Trophoblast cell (in vitro differentiated cells and primary cell): ENCODE data around the gene DCC.

Source experiments
- DNase-seq, 2 donors: peaks; one replicate each; pipeline ENCODE4 v3.0.0-alpha.2; 2016
- H2AFZ ChIP-seq: 2 replicates; pipeline ENCODE4 v1.6.1; 2013; ENCODE audit warnings: low read length, moderate library complexity, mild to moderate bottlenecking; ENCODE audit not compliant: insufficient read depth, poor library complexity
- H2AK5ac ChIP-seq: 2 replicates; pipeline ENCODE4 v1.6.1; 2013; ENCODE audit warnings: mild to moderate bottlenecking, low read length
- H2BK120ac ChIP-seq: 2 replicates; pipeline ENCODE4 v1.6.1; 2013; ENCODE audit warnings: low read length, mild to moderate bottlenecking, moderate library complexity; ENCODE audit not compliant: insufficient read depth, poor library complexity
- H2BK12ac ChIP-seq: 2 replicates; pipeline ENCODE4 v1.6.1; 2013; ENCODE audit warnings: mild to moderate bottlenecking, low read length, moderate library complexity
- H2BK5ac ChIP-seq: 2 replicates; pipeline ENCODE4 v1.6.1; 2013; ENCODE audit warnings: low read length, low read depth, moderate library complexity, mild to moderate bottlenecking; ENCODE audit not compliant: poor library complexity
- H3K14ac ChIP-seq: 2 replicates; pipeline ENCODE4 v1.6.1; 2013; ENCODE audit warnings: mild to moderate bottlenecking, low read length
- H3K18ac ChIP-seq: 2 replicates; pipeline ENCODE4 v1.6.1; 2013; ENCODE audit warnings: mild to moderate bottlenecking, low read length
- H3K23ac ChIP-seq: 2 replicates; pipeline ENCODE4 v1.6.1; 2013; ENCODE audit warnings: low read length
- H3K27ac ChIP-seq: 2 replicates; pipeline ENCODE4 v1.5.1; 2013; ENCODE audit warnings: low read depth, mild to moderate bottlenecking, inconsistent platforms, low read length, moderate library complexity
- H3K27me3 ChIP-seq: 2 replicates; pipeline ENCODE4 v1.6.1; 2013; ENCODE audit warnings: inconsistent platforms, mild to moderate bottlenecking, low read length, moderate library complexity; ENCODE audit not compliant: insufficient read depth
- H3K36me3 ChIP-seq, 2 experiments: 1 replicate in 1 of 2; 2 replicates in 1 of 2; pipeline ENCODE4 v1.6.1; 2013; ENCODE audit warnings: low read length in 2 of 2, mild to moderate bottlenecking in 2 of 2, moderate library complexity in 1 of 2; ENCODE audit not compliant: insufficient read depth in 2 of 2, control insufficient read depth in 1 of 2
- H3K4ac ChIP-seq: 2 replicates; pipeline ENCODE4 v1.6.1; 2013; ENCODE audit warnings: low read depth, mild to moderate bottlenecking, low read length, moderate library complexity
- H3K4me1 ChIP-seq, 2 experiments: 1 replicate in 1 of 2; 2 replicates in 1 of 2; pipeline ENCODE4 v1.6.1; 2013; ENCODE audit warnings: low read length in 2 of 2, mild to moderate bottlenecking in 2 of 2, moderate library complexity in 1 of 2; ENCODE audit not compliant: insufficient read depth in 2 of 2, control insufficient read depth in 1 of 2
- H3K4me2 ChIP-seq: 2 replicates; pipeline ENCODE4 v1.6.1; 2013; ENCODE audit warnings: inconsistent platforms, mild to moderate bottlenecking, low read length, moderate library complexity
- H3K4me3 ChIP-seq: 2 replicates; pipeline ENCODE4 v1.5.1; 2013; ENCODE audit warnings: mild to moderate bottlenecking, low read depth, low read length, inconsistent platforms
- H3K79me1 ChIP-seq: one replicate; pipeline ENCODE4 v1.6.1; 2013; ENCODE audit warnings: low read length
- H3K79me2 ChIP-seq: 2 replicates; pipeline ENCODE4 v1.6.1; 2013; ENCODE audit warnings: low read length, mild to moderate bottlenecking; ENCODE audit not compliant: control insufficient read depth, insufficient read depth, poor library complexity
- H3K9ac ChIP-seq: 2 replicates; pipeline ENCODE4 v1.6.1; 2013; ENCODE audit warnings: mild to moderate bottlenecking, low read length
- H3K9me3 ChIP-seq: 2 replicates; pipeline ENCODE4 v1.6.1; 2013; ENCODE audit warnings: low read depth, mild to moderate bottlenecking, control low read depth, inconsistent platforms, low read length; ENCODE audit not compliant: insufficient read depth
- H4K12ac ChIP-seq: 2 replicates; pipeline ENCODE4 v1.6.1; 2013; ENCODE audit warnings: low read depth, mild to moderate bottlenecking, low read length, moderate library complexity
- H4K8ac ChIP-seq: 2 replicates; pipeline ENCODE4 v1.6.1; 2013; ENCODE audit warnings: low read depth, mild to moderate bottlenecking, low read length, moderate library complexity
- H4K91ac ChIP-seq: one replicate; pipeline ENCODE4 v1.6.1; 2013; ENCODE audit warnings: low read depth, mild to moderate bottlenecking, low read length, moderate library complexity
- WGBS: extraction: QIAGEN DNeasy Blood & Tissue Kit; methylation state at CpG from one replicate; pipeline ENCODE4 v1.1.7; 2013; ENCODE audit warnings: missing lambda C conversion rate; ENCODE audit not compliant: insufficient read length, insufficient coverage; ENCODE audit errors: extremely low coverage; 5-methylcytosine and 5-hydroxymethylcytosine counted together

Gene DCC

DNA sequence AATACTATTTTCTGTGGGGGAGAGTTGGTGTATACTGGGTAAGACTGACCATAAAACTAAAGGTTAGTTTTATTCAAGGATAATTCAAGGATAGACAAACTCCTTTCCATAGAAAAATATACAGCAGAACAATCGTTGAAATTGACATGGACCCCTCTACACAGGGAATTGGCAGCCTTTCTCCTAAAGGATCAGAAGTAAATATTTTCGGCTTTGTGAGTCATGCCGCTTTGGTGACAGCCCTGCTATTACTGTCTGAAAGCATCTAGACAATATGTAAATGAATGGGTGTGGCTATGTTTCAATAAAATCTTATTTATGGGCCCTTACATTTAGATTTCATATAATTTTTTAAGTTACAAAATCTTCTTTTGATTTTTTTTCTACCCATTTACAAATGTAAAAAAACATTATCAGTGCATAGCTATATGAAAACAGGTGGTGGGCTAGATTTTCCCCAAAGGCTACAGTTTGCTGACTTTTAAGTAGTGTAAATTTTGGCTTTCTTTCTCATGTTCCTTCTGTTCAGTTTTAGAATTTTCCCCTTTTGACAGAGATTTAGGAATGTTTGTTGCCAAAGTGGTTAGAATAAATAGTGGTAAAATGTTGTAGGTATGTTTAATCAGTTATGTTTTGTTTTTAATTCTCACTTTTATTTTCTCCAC is 270.6 kb downstream of the DCC start:
- no CpG with 5 or more reads among the region's 3 CpGs for WGBS

DNA sequence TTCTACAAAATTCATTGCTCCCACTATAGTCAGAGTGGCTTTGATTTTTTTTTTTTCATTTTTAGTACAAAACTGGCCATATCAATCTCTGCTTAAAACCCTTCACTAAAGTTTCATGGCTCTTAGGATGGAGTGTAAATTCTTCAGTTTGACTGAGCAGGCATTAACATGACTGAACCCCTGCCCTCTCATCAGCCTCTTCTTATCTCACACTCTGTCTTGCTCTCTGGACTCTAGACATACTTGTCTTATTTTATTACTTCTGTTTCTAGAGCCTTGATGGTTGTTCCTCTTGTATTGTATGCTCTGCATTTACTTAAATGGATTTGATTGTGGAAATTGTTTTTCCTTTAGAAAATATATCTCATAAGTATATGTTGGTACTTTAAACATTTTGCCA is 272.4 kb downstream of the DCC start:
- Histone ChIP-seq H3K27me3 (no peaks in the 10 kb centered on the region), H2BK5ac (no peak overlapping the region), H3K4me2 (no peak overlapping the region), H2BK120ac (no peak overlapping the region), H4K8ac (no peak overlapping the region), H3K79me1 (no peaks in the 10 kb centered on the region), H3K14ac (no peak overlapping the region), H3K27ac (no peak overlapping the region), H2AK5ac (no peak overlapping the region), H2BK12ac (no peak overlapping the region), H3K4me3 (no peak overlapping the region), H4K91ac (no peak overlapping the region), H3K4me1 (no peaks in the 10 kb centered on the region), H3K9me3 (no peaks in the 10 kb centered on the region), H3K9ac (no peak overlapping the region), H2AFZ (no peak overlapping the region), H3K18ac (no peak overlapping the region), H4K12ac (no peak overlapping the region), H3K79me2 (no peaks in the 10 kb centered on the region), H3K4ac (no peak overlapping the region), H3K36me3 (no peaks in the 10 kb centered on the region), H3K23ac (no peak overlapping the region)
- DNase-seq, result no peak

More for the DNA sequence above, 270.6 kb downstream of the DCC start:
- Histone ChIP-seq H3K4me2 (no peak overlapping the region), H3K79me2 (no peaks in the 10 kb centered on the region), H3K79me1 (no peaks in the 10 kb centered on the region), H2AFZ (no peak overlapping the region), H3K18ac (no peak overlapping the region), H3K14ac (no peak overlapping the region), H4K8ac (no peak overlapping the region), H2AK5ac (no peak overlapping the region), H3K27ac (no peak overlapping the region), H3K4ac (no peak overlapping the region), H3K9me3 (no peaks in the 10 kb centered on the region), H3K27me3 (no peaks in the 10 kb centered on the region), H3K23ac (no peak overlapping the region), H3K4me3 (no peak overlapping the region), H2BK5ac (no peak overlapping the region), H4K91ac (no peak overlapping the region), H2BK120ac (no peak overlapping the region), H3K4me1 (no peaks in the 10 kb centered on the region), H3K36me3 (no peaks in the 10 kb centered on the region), H3K9ac (no peak overlapping the region), H4K12ac (no peak overlapping the region), H2BK12ac (no peak overlapping the region)
- DNase-seq, result no peak

DNA sequence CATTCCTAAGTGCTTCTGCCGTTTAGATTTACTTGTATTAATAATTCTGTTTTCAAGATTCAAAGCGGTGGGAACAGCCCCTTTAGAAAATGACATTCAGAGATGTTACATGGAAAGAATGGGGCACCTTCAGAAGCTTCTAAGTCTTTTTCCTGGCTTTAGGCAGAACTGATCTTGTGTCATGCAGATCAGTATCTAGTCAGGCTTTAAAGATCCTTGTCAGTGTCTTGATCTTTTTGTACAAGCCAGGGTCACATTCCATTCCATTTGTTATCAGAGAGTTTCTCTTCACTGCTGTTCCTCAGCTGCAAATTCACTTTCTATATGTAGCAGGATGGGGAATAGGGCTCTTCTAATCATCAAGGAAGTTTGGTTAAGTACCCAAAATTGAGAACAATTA is 275.3 kb downstream of the DCC start:
- Histone ChIP-seq H3K9ac (no peak overlapping the region), H4K12ac (no peak overlapping the region), H2AK5ac (no peak overlapping the region), H3K4me1 (no peaks in the 10 kb centered on the region), H3K27ac (peak overlapping the region; percentile 42), H3K18ac (no peak overlapping the region), H3K36me3 (no peaks in the 10 kb centered on the region), H3K79me2 (no peaks in the 10 kb centered on the region), H2AFZ (no peak overlapping the region), H2BK120ac (no peak overlapping the region), H3K4me3 (no peak overlapping the region), H3K27me3 (no peaks in the 10 kb centered on the region), H3K23ac (no peak overlapping the region), H3K14ac (no peak overlapping the region), H3K4me2 (no peak overlapping the region), H3K9me3 (no peaks in the 10 kb centered on the region), H2BK5ac (no peak overlapping the region), H4K8ac (no peak overlapping the region), H3K79me1 (no peaks in the 10 kb centered on the region), H4K91ac (no peak overlapping the region), H2BK12ac (no peak overlapping the region), H3K4ac (no peak overlapping the region)
- WGBS, result no CpG with 5 or more reads among the region's 2 CpGs
- DNase-seq, result peak in 1 of 2 donors; percentile 42

DNA sequence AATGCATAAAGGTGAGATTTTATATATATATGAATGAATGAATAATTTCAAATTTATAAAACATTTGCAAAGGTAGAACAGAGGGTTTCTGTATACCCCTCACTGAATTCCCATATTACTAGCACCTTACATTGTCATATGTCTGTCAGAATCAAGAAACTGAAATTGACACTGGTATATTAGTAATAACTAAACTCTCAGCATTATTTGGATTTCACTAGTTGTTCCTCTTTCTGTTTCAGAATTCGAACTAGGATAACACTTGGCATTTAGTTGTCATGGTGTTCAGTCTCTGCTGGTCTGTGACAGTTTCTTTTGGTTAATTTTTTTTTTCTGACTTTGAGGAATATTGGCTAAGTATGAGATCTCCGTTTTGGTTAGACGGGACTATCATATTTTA is 275.9 kb downstream of the DCC start:
- Histone ChIP-seq H2BK120ac (no peak overlapping the region), H4K12ac (no peak overlapping the region), H3K9me3 (no peaks in the 10 kb centered on the region), H3K4ac (no peak overlapping the region), H4K91ac (no peak overlapping the region), H3K9ac (no peak overlapping the region), H3K18ac (no peak overlapping the region), H2BK12ac (no peak overlapping the region), H3K4me3 (no peak overlapping the region), H2AK5ac (no peak overlapping the region), H3K79me1 (no peaks in the 10 kb centered on the region), H3K27ac (no peak overlapping the region), H3K36me3 (no peaks in the 10 kb centered on the region), H3K4me1 (no peaks in the 10 kb centered on the region), H3K23ac (no peak overlapping the region), H3K79me2 (no peaks in the 10 kb centered on the region), H2BK5ac (no peak overlapping the region), H3K4me2 (no peak overlapping the region), H4K8ac (no peak overlapping the region), H3K27me3 (no peaks in the 10 kb centered on the region), H2AFZ (no peak overlapping the region), H3K14ac (no peak overlapping the region)
- WGBS, result no CpG with 5 or more reads among the region's 3 CpGs
- no peak for DNase-seq
